Right lobe of liver (tissue), 6 donors: ENCODE results near the gene SPEF1. TPM values are rescaled to one million over a fixed set of nuclear protein-coding genes. Genes with fewer than 3 reads are reported as not detected.
"Not testable (repeated sequence)": the region's sequence is repeated elsewhere in the genome, so short reads cannot be mapped to it uniquely, and the experiment has no call there.

Experiments used
- ATAC-seq, 4 donors: fragments of 200-7000 bp; cut with Tn5 transposase; one replicate each; pipeline ENCODE4 v1.9.1; 2020; ENCODE audit warnings: mild to moderate bottlenecking in 4 of 4, moderate library complexity in 4 of 4
- DNase-seq, 3 donors: peaks; one replicate each; pipeline ENCODE4 v3.0.0-alpha.2; 2020
- H3K27ac ChIP-seq, 3 donors: fragments of 200-600 bp; one replicate each; pipeline ENCODE4 v1.8.0; 2022
- H3K27me3 ChIP-seq, 2 donors: fragments of 200-600 bp; one replicate each; pipeline ENCODE4 v1.8.0; 2022
- H3K36me3 ChIP-seq, 4 donors: fragments of 200-600 bp; sonication (generic) in 1 of 4; one replicate each; pipeline versions ENCODE4 v1.5.1 to v1.8.0; 2017 to 2022; ENCODE audit warnings: control low read depth in 1 of 4
- H3K4me1 ChIP-seq, 4 donors: fragments of 200-600 bp; sonication (generic) in 1 of 4; one replicate each; pipeline versions ENCODE4 v1.5.1 to v1.8.0; 2017 to 2022; ENCODE audit warnings: control low read depth in 1 of 4
- H3K4me3 ChIP-seq, 3 donors: fragments of 200-600 bp; one replicate each; pipeline ENCODE4 v1.8.0; 2022
- H3K9me3 ChIP-seq, 4 donors: fragments of 200-600 bp; sonication (generic) in 1 of 4; one replicate each; pipeline versions ENCODE4 v1.5.1 to v1.8.0; 2017 to 2022; ENCODE audit warnings: control low read depth in 1 of 4
- CTCF ChIP-seq, 4 donors: fragments of 200-600 bp in 3 of 4; fragments of 450-650 bp in 1 of 4; IDR thresholded peaks; one replicate each; pipeline versions ENCODE4 v1.5.1 to v1.8.0; 2016 to 2022; ENCODE audit warnings: antibody characterized with exemption in 4 of 4, mild to moderate bottlenecking in 2 of 4
- POLR2A ChIP-seq: fragments of 450-650 bp; IDR thresholded peaks from one replicate; pipeline ENCODE4 v1.6.1; 2017; ENCODE audit warnings: antibody characterized with exemption, mild to moderate bottlenecking
- WGBS: methylation state at CpG from one replicate; pipeline ENCODE4 v1.1.6; 2018; ENCODE audit warnings: low coverage, low lambda C conversion rate; ENCODE audit not compliant: insufficient coverage; ENCODE audit errors: missing lambda C conversion rate; 5-methylcytosine and 5-hydroxymethylcytosine counted together
- intact Hi-C, 2 donors: fragments of 100-400 bp; cut with DNase I; formaldehyde crosslinking; loops; one replicate each; pipeline versions ENCODE4 v1.11.2 to v1.14.1; 2022
- total RNA-seq, 6 experiments: library from RNA; depleted of rRNA in 2 of 6; stranded (reverse); fragments of >200 nt in 2 of 6; fragmentation: NEBNext Ultra II Directional in 3 of 6; extraction: Animal tissue kit (Norgen Biotek cat#: 25700) in 3 of 6; gene quantifications; one replicate each; pipeline versions ENCODE4 v1.1.0 to v1.2.4, GENCODE V29; 2016 to 2023
- donor health status: DM: no; HTN: yes; CAD: no.
- donor health status: DM: no; HTN: no; CAD: no.
- donor health status: DM: no; HTN: no; CAD: no.
- donor health status: DM: no; HTN: yes; CAD: no.
- donor health status: DM: no; HTN: yes; CAD: no.

The SPEF1 gene
- total RNA-seq, 6 experiments from 2014 or later, result not detected

GRCh38 chr20:3794701-3795420 is 13.6 kb upstream of the SPEF1 start:
- H3K27ac ChIP-seq, result peak overlapping the region; percentile 89 to 95 (median 89)
- intact Hi-C loops, result no loop called here

GRCh38 chr20:3794168-3794567 is 12.9 kb upstream of the SPEF1 start:
- H3K27me3 ChIP-seq, DNase-seq, H3K9me3 ChIP-seq, H3K36me3 ChIP-seq, intact Hi-C loops, H3K27ac ChIP-seq, H3K4me3 ChIP-seq, ATAC-seq: not testable (repeated sequence)
- WGBS, result no CpG with 5 or more reads among the region's 3 CpGs
- H3K4me1 ChIP-seq, result peaks cover 0 to 25% (median 11%) of the 10 kb centered on the region in 4 donors

More at GRCh38 chr20:3794701-3795420, 13.6 kb upstream of the SPEF1 start:
- Histone ChIP-seq H3K4me1 (peaks cover 0 to 25% (median 11%) of the 10 kb centered on the region in 4 donors), H3K27me3 (no peaks in the 10 kb centered on the region), H3K36me3 (no peaks in the 10 kb centered on the region), H3K4me3 (peak overlapping the region in 2 of 3 donors; percentile 45 to 73), H3K9me3 (no peaks in the 10 kb centered on the region)
- TF ChIP-seq CTCF (IDR thresholded peaks at IDR 0.05), result no peak
- TF ChIP-seq POLR2A, result no peak
- DNase-seq (peak in 1 of 3 donors; percentile 47), ATAC-seq (no peak)
- WGBS, result 87% methylated on average over 13 of the region's 25 CpGs

GRCh38 chr20:3789201-3789600 is 8.0 kb upstream of the SPEF1 start:
- H3K27me3 ChIP-seq, H3K27ac ChIP-seq, H3K4me3 ChIP-seq, H3K9me3 ChIP-seq, DNase-seq, H3K36me3 ChIP-seq, ATAC-seq: not testable (repeated sequence)
- peaks cover 0 to 14% (median 5%) of the 10 kb centered on the region in 4 donors for H3K4me1 ChIP-seq
- 90% methylated on average over 4 of the region's 4 CpGs for WGBS
- intact Hi-C loops, result loop anchor here (5.0 kb wide), 1 partner anchor 33 kb away; the partner anchor contains the start of gene AP5S1 (in 2 of the 2)

GRCh38 chr20:3788685-3789155 is 7.5 kb upstream of the SPEF1 start:
- Histone ChIP-seq H3K27ac (no peak overlapping the region), H3K36me3 (no peaks in the 10 kb centered on the region), H3K4me1 (peaks cover 0 to 14% (median 5%) of the 10 kb centered on the region in 4 donors), H3K9me3 (no peaks in the 10 kb centered on the region), H3K27me3 (no peaks in the 10 kb centered on the region), H3K4me3 (no peak overlapping the region)
- ATAC-seq, result no peak
- TF ChIP-seq POLR2A (no peak), CTCF (IDR thresholded peaks at IDR 0.05) (no peak)
- WGBS, result 40% methylated on average over 3 of the region's 4 CpGs
- intact Hi-C loops, result loop anchor here (5.0 kb wide), 1 partner anchor 34 kb away; the partner anchor contains the start of gene AP5S1 (in 2 of the 2)
- DNase-seq, result no peak

- intact Hi-C loops, result loop anchor here (5.0 kb wide), 1 partner anchor 35 kb away; the partner anchor contains the start of gene AP5S1 (in 2 of the 2)
- TF ChIP-seq CTCF (IDR thresholded peaks at IDR 0.05) (no peak), POLR2A (no peak)
- H3K27me3 ChIP-seq, result no peaks in the 10 kb centered on the region
- no peak for ATAC-seq
- no peak for DNase-seq
- H3K4me3 ChIP-seq, result no peak overlapping the region
- H3K36me3 ChIP-seq, result no peaks in the 10 kb centered on the region
- H3K9me3 ChIP-seq, result no peaks in the 10 kb centered on the region
- H3K27ac ChIP-seq, result no peak overlapping the region
- WGBS, result 54% methylated on average over 4 of the region's 5 CpGs
- H3K4me1 ChIP-seq, result peaks cover 0 to 14% (median 5%) of the 10 kb centered on the region in 4 donors
Observed at GRCh38 chr20:3787324-3788014, 6.2 kb upstream of the SPEF1 start.
